HG03025 (cell line): ENCODE measurements around the gene JMJD4.

Source experiments
- ATAC-seq: cut with Tn5 transposase; IDR thresholded peaks from one replicate; pipeline ENCODE4 v1.9.1; 2021; ENCODE audit warnings: mild to moderate bottlenecking, moderate library complexity; ENCODE audit not compliant: unreplicated experiment, low FRiP score

Gene JMJD4, protein sequence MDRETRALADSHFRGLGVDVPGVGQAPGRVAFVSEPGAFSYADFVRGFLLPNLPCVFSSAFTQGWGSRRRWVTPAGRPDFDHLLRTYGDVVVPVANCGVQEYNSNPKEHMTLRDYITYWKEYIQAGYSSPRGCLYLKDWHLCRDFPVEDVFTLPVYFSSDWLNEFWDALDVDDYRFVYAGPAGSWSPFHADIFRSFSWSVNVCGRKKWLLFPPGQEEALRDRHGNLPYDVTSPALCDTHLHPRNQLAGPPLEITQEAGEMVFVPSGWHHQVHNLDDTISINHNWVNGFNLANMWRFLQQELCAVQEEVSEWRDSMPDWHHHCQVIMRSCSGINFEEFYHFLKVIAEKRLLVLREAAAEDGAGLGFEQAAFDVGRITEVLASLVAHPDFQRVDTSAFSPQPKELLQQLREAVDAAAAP

DNA sequence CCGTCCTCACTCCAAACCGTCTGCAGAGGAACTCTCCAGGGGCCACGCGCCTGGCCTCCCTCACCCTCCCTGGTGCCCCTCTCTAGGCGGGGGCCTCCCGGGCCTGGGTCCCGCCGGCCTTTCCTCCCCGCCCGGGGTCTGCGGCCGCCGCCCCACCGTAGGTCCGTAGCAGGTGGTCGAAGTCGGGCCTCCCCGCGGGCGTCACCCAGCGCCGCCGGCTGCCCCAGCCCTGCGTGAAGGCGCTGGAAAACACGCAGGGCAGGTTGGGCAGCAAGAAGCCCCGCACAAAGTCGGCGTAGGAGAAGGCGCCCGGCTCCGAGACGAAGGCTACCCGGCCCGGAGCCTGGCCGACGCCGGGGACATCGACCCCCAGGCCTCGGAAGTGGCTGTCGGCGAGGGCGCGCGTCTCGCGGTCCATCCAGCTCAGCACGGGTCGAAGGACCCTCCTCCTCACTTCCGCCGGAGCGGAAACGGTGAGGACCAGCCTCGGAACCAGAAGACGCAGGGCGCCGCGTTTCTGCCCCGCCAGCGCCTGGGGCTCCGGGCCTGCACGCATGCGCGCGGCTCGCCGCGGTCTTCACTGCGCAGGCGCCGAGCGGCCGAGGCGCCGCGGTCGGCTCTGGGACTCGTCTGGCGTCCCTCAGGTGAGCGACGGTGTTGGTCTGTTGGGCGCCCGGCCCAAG is at the start of gene JMJD4, which contains the start of gene SNAP47:
Gene JMJD4, minus strand, starts transcription at position 447 of the 683 bp plus-strand sequence. Its CDS starts 29 bp downstream, at position 418.
Gene SNAP47, plus strand, starts transcription at position 580 of the 683 bp plus-strand sequence. CDS start 12,302 bp downstream, outside the sequence.
- ATAC-seq: peak; percentile 92

DNA sequence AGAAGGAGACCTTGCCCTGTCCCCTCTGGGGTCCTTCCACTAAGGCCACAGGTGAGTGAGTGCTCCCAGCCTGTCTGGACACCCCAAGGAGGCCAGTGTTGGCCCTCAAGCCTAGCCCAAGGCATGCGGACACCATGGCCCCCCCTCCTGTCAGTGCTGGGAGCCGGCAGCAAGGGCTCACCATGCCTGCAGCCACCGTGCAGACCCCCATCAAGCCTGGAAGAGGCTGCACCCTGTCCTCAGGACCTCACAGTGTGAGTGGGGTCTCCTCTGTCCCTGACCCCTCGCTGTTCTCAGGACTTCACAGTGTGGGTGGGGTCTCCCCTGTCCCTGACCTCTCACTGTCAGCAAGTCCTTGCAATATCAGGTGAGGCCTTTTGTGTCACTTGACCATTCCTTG is 47.1 kb upstream of the JMJD4 start:
- no peak for ATAC-seq

DNA sequence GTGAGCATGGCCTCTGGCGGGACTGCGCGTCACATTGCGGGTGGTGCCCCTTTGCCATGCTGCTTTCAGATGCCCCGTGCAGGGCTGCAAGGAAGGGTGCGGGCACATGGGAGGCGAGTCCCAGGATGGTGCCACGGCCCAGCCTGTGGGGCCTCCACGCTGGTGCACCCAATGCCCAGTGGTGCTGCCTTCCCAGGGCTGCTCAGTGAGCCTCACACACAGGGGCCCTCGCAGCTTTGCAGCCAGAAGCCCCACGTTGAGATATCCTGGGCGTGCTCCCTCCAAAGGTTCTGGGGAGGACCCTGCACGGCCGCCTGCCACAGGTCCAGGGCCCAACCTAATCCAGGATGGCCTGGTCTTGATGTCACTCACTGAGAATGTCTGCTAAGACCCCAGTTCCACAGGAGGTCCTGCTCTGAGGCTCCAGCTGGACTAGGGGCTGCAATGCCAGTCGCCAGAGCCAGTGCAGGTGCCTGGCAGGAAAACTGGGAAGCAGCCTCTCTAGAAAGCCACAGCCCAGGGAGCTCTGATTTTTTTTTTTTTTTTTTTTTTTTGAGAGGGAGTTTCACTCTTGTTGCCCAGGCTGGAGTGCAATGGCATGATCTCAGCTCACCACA is 46.3 kb upstream of the JMJD4 start:
- ATAC-seq: no peak

DNA sequence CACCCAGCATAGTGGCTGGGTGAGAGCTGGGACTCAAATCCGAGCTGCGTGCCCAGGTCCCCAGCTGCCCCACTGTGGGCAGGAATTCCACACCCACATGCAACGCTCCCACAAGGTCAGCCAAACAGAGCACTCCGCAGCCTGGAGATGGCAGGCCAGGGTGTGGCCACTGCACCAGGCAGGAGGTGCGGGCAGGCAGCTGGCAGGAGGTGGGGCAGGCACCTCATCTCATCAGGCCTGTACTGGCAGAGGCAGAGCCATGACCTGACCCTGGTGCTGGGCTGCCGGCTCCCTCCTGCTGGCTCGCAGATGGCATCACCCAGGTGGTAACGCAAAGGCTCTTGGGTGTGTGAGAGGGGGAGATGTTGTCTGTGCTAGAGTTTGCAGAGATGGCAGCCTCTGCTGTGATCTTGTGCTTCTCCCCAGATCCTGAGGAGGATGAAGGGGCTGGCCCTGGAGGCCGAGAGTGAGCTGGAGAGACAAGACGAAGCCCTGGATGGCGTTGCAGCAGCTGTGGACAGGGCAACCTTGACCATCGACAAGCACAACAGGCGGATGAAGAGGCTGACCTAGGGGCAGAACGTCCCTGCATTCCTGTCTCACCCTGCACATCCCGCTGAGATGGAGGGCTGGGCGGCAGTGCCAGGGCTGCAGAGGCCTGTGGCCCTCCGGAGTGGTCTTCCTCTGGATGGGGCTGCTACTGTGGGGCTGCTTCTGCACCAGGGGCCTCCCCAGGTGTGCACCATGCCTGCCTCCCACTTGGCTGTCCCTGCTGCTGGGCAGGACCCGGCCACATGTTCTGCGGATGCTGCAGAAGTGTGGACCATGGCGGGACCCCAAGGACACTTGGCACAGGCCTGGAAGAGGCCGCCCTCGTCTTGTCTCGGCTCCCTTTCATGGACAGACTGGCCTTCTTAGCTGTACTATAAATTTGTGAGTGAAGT is 45.3 kb upstream of the JMJD4 start:
- ATAC-seq: no peak

DNA sequence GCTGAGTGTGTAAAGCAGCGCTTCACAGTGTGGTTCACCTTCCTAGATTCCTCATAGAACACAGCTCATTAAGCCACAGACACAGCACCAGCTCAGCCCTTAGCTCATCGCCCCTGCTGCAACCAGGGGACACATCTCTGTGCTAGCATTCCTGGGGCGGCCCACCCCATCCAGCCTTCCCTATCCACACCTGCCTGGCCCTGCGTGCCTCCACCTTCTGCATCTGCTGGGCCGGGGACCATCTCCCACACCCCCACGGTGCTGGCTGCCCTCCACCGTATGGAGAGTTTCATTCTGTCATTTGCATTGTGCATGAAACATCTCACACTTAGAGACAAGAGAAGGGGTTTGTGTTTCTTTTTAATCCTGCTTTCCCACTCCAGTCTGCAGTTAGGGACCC is 44.6 kb upstream of the JMJD4 start:
- ATAC-seq: no peak

DNA sequence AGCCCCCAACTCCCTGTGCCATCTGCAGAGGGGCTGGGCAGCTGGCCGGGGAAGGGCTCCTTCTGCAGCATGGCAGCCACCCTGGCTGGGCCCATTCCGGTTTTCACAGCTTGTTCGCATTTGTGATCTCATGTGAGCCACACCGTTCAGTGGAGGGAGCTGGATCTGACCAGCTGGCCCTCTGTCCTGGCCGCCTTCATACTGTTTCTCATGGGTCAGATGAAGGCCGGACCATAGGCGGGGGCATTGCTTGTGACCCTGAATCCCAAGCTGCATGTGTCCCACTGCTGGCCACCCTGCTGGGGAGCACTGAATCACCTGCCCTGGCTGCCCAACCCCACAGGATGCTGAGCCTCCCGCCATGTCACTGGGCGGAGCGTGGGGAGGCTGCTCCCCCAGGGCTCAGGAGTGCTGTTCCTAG is 43.9 kb upstream of the JMJD4 start:
- no peak for ATAC-seq

DNA sequence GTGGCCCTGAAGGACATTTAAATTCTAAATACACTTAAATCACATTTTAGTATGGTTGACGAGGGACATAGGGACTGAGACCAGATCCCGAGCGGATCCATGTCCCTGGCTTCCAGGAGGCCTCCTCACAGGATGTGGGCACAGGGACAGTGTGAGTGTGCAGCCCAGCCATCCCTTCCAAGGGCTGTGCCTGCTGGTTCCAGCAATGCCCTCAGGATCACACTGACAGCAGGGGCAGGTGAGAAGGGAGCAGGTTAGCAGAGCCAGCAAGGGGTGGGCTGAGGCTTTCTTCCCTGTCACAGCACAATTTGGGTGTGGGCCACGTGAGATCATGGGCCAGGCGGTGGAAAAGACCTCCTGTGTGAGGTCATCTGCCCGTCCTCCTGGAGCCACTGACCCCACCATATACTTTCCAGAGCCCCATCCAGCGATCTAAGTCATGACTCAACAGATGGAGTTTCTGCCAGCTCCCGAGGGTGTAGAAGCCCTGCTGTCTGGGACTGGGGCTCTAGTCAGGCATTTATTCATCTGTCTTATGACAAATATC is 43.4 kb upstream of the JMJD4 start:
- no peak for ATAC-seq

DNA sequence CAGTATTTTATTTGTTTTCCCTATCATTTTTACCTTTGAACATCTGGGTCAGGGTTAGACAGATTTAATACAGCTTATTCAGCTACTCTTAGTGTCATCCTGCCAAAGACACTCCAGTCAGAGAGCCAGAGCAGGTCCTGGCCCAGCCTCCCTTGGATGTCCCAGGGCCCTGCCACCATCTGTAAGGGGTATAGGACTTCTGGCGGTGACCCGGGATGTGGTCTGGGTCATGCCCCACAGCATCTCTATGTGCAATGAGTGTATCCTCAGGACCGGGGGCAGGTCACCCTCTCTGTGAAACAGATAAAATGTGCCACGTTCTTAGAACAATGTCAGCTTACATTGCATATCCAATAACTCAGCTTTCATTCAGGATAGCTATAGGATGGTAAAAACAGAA is 42.5 kb upstream of the JMJD4 start:
- ATAC-seq: no peak

DNA sequence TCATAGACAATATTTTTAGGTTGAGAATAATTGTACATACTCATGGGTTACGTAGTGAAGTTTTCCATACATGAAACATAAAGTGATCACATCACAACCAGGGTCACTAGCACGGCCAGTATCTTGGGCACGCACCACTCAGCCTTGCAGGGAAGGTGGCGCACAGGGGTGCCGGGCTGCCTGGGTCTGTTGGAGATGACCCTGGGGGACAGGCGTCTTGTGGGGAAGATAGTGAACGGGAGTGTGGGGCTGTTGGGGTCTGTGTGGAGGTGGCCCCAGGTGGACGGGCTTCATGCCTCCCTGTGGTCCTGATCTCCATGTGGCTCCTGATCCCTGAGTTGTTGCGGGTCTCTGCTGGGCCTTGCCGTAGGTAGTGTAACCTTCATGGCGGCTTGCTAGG is 42.1 kb upstream of the JMJD4 start:
- ATAC-seq: no peak

DNA sequence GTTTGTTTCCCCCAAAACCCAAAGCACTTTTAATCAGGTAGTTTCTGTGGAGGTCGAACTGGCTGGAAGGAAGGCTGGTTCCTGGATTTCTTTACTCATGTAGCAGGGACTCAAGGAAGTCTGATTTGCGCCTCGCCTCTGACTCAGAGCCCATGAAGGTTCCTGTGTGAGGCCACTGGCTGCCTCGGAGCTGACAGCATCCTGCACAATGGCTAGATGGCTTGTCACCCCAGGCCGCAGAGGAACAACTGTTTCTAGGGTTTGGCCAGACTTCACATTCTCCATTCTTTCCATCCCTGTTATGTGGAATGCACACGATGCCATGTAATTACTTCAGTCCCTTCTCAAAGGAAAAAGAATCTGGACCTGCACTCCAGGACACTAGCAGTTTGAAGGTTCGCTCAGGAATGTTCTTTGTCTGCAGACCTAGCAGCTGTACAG is 41.2 kb upstream of the JMJD4 start:
- ATAC-seq: no peak

DNA sequence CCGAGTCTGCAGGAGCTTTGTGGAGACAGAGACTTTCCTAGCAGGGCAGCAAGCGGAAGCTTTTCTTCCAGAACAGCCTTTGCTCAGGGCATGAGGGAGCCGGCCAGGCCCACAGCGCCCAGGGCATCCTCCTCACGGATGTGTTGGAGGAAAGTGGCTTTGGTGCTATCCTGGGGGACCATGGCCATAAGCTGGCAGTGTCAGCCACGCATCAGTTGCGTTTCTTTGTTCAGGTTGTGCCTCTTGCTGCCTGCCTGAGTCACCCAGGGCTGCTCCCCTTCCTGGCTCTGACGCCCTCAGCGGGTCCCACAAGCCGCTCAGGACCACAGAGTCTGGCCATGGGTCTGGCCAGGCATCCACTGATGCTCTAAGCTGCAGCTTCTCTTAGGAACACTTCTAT is 40.7 kb upstream of the JMJD4 start:
- ATAC-seq: no peak

DNA sequence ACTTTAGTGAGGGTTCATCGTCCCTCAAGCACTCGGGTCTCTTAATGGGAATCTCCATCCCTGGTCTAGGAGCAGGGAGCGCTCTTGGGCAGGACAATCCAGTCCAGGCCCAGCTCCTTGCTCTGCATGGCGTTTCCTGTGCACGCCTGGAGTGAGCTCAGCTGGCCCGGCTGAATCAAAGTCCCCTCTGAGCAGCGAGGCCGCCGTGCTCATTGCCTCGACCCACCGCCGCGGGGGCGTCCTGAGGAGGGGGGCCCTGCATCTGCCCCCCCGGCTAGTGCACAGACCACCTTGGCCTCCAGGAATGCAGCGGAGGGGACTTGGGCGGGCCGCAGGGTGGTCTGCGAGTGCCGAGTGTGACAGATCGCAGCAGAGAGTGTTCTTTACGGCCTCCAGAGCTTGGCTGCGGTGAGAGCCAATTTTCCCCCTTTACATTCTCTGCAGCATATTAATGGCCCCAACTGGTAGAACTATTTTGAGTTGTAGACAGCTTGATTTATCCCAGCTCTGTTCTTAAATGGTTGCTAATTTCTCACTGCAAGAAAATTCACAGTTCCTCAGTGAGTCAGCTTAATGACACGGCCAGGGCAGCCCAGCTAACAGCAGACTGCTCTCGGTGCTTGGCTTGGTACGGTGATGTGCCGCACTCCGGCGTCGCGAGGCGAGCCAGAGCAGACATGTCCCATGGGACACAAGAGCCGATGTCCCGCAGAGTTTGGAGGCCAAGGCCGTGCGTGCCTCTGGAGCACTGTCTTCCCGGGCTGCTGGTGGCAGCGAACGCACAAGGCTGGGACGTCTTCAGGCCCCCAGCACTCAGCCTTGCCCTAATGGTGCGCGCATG is 39.9 kb upstream of the JMJD4 start:
- ATAC-seq: no peak

DNA sequence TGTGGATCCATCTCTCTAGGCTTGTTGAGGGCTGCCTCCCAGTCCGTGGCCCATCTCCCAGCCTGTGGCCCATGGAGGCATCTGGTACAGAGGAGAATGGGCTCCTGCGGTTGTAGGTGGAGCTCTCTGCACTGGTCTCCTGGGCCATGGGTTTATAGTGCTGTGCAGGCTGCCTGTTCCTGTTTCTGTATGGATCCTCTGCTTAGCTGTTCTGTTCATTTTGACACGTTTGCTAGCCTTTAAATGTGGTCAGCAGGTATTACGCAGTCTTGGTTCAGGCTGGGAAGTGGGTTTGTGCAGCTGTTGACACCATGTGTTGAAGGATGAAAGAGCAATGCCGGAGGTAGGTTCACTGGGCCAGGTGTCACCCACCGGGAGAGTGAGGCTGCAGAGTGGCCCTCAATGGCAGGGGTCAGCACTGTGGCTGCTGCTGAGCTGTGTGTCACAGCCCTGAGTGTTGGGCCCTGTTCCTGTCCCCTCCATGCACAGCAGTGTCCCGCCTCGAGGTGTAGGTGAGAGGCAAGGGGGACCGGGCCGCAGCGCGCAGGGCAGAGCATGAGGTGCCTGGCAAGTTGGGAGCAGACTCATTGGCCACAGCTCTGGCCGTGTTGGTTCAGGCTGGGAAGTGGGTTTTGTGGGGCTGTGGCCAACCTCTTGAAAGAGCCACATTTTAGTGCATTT is 39.1 kb upstream of the JMJD4 start:
- ATAC-seq: no peak

DNA sequence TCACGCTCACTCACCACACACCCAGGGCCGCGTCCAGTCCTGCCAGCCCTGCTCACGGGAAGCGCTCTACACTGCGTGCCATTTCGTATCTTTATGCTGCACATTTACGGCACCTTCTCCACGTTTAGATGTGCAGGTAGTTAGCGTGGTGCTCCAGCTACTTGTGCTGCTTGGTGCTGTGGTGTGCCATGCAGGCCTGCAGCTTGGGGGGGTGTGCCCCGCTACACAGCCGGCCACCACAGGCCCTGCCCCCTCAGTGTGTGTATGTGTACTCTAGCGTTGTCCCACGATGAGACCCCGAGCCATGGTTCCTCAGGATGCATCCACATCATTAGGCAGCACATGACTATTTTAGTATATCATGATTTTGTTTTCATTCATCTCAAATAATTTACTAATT is 38.5 kb upstream of the JMJD4 start:
- ATAC-seq: no peak

DNA sequence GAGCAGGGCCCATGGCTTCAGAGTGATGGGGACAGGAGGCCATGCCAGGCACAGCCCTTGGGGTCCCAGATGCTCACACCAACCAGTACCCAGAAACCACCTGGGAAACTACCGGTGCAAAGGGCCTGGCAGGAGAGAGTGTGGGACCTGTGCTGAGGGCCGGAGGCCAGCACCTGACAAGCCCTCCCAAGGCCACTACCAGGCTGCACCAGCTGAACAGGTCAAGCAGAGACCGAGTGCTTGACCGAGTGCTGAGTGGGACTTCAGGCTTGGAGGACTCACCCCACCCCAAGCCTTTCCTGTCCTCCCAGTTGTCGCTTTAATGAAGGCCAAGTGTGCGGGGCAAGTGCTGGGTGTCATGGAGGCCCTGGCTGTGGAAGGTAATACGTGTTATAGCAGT is 36.7 kb upstream of the JMJD4 start:
- no peak for ATAC-seq

DNA sequence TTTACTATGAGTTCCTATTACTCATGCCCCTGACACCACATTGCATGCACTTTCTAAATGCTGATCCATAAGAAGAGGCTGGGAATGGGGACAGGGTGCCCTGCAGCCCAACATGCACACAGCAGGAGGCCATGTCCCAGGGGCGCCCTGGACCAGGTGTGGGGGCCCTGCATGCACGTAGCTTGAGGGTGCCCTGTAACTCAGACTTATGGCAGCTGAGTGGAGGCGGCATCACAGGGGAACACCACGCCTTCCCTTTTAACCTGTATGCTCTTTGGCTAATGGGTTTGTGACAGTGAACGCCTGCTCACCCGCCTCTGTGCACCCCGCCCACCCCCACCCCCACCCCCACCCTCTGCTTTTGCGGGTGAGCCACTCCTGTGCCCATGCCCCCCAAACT is 36.2 kb upstream of the JMJD4 start:
- no peak for ATAC-seq

DNA sequence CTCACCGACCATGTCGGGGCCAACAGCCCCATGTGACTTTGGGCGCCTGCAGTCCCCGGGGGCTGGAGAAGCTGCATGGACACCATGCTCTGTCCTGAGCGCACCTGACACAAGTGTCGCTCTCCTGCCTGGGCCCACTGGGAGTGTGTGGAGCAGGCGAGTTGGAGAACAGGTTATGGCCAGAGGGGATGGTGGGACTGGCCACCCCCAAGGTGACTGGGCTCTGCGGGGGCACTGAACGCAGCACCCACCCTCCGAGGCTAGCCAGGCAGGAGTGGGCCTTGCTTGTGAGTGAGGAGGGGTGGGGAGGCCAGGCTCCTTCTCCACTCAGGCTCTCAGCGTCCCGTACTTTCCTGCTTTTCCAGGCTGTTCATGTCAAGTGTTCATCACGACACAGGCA is 35.7 kb upstream of the JMJD4 start:
- ATAC-seq: no peak

DNA sequence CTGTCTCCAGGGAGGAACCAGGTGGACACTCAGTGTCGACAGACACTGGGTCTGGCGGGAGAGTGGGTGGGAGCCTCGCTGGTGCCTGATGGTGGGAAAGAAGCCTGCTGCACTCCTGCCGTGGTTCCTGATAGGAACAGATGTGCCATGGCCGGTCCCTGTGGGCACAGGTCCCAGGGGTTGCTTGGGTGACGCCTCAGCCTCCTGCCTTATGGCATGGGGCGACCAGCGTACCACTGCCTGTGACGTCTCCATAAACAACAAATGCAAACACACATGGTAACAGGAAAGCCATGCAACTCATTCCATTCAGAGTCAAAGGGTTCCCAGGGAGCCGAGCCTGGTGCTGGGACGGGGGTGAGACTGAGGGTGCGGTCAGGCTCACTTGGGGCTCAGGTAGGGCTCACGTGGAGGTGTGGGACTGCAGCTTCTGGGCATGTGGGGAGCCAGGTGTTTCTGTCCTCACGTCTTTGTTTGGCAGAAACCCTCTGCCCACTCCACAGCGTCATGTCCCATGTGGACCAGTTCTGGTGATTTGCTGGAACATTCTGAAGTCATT is 34.9 kb upstream of the JMJD4 start:
- ATAC-seq: no peak
